LNCAP (cell line): ENCODE measurements around the gene SERINC3.

Experiments
- TF ChIP-seq, protein P1 (sequence below): fragments of 450-650 bp; IDR thresholded peaks from 2 replicates; pipeline ENCODE4 v1.5.1; 2017; ENCODE audit warnings: mild to moderate bottlenecking

The SERINC3 gene

DNA sequence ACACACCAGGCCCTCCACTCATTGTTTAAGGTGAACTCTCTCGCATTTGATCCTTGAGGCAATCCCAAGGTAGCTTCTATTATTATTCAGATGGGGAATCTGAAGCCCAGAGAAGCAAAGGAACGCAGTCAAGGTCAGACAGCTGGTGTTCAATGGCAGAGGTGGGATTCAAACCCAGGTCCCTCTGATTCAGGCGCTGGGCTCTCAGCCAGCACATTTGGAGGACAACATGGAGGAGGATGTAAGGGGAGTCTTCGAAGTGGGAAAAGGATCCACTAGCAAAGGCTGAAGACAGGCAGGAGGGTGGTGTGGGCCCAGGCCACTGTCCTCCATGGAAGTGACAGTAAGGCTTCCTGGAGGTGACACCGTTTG lies 60.1 kb downstream of the SERINC3 start:
- TF ChIP-seq, protein P1, sequence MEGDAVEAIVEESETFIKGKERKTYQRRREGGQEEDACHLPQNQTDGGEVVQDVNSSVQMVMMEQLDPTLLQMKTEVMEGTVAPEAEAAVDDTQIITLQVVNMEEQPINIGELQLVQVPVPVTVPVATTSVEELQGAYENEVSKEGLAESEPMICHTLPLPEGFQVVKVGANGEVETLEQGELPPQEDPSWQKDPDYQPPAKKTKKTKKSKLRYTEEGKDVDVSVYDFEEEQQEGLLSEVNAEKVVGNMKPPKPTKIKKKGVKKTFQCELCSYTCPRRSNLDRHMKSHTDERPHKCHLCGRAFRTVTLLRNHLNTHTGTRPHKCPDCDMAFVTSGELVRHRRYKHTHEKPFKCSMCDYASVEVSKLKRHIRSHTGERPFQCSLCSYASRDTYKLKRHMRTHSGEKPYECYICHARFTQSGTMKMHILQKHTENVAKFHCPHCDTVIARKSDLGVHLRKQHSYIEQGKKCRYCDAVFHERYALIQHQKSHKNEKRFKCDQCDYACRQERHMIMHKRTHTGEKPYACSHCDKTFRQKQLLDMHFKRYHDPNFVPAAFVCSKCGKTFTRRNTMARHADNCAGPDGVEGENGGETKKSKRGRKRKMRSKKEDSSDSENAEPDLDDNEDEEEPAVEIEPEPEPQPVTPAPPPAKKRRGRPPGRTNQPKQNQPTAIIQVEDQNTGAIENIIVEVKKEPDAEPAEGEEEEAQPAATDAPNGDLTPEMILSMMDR: no peak

DNA sequence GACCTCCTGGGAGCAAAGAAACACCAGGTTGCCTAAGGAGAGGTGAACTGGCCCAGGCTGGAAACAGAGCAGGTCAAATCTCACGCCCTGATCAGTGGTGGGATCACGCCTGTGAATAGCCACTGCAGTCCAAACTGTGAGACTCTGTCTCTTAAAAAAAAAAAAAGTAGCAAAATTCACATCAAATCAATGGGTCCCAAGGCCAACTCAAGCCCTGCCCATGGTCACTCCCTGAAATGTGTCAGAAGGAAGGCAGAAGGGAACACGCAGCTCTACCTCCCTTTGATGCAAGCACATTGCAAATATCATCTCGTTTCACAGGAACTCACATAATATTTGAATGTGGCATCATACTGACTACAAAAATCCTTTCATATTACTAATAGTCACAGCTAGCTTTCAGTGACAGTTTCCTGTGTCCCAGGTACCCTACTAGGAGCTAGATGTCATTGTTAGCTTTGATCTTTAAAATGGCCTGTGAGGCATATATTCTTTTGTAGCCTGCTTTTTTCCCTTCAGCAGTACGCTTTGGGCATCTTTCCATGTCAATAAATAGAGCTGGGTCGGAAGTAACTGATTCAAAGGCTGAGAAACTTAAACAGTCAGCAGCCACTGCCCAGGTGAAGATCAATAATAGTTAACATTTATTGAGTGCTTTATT lies 60.6 kb downstream of the SERINC3 start:
- TF ChIP-seq, protein P1: no peak; the same call in 1 of the 2 replicates

DNA sequence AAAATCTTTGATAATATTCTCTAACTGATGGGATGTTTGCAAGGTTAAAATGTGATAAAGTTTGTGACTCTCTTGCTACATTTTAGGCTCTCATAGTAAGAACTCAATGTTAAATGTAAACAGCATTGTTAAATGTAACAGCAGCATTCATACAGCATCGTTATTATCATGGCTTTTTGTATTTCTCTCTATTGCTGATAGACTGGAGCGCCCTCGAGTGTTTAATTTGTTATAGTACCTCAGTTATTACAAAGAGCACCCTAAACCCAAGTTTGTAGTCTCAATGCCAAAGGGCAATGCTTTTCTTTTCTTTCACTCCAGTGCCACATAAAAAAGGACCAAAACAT lies 61.1 kb downstream of the SERINC3 start:
- TF ChIP-seq, protein P1: peak; percentile 51

DNA sequence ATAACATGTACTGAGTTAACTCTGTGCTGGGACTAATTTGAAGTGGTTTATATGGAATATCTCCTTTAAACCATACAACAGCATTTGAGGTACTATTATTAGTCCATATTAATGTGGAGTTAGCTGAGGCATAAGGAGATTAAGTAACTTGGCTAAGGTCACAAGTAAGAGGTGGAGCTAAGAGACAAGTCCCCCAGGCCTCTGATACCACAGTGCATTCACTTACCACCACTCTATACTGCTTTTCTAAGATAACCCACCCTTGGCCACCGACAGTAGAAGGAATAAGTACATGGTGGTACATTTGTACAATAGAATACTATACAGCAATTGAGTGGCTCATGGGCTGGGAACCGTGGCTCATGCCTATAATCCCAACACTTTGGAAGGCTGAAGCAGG lies 62.6 kb downstream of the SERINC3 start:
- TF ChIP-seq, protein P1: no peak

DNA sequence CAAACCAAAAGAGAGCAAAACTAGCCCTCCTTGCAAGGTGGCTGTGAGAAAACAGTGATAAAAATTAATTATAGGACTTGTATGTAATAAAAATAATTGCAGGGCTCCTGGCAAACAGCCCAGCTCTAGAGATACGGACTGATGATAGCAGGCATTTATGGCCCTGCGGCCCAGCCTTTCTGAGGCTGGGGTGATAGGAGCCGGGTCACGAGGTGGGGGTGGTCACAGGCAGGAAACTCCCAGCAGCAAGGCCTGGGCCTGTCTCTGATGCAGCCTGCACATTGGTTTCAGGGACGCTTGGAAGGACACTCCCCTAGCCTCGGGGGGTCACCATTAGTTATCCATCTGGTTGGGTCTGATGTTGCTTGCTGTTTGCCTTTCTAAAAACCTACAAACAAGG lies 64.9 kb downstream of the SERINC3 start:
- TF ChIP-seq, protein P1: no peak

DNA sequence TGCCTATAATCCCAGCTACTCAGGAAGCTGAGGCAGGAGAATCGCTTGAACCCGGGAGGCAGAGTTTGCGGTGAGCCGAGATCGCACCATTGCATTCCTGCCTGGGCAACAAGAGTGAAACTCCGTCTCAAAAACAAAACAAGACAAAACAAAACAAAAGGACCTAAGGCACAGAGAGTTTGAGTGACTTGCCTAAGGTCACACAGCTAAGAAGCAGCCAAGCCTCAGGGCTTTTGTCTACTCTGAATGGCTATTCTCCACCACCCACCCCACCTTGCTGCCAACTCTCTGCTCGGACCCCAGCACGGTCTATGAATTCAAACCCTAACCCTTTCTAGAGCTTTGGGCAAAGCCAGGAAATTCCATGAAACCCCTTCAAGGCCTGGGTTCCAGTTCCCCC lies 65.3 kb downstream of the SERINC3 start:
- TF ChIP-seq, protein P1: no peak

DNA sequence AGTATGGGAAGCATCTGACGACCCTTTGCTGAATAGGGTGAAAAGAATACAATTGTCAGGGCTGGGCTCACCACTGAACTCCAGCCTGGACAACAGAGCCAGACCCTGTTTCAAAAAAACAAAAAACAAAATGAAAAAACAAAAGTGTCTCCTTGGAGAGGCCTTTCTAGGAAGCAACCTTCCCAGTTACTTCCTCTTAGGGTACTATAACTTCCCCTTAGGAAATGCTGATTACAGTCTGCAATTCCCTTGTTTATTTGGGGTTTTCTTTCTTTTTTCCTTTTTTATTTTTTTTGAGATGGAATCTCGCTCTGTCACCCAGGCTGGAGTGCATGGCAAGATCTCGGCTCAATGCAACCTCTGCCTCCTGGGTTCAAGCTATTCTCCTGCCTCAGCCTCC lies 66.7 kb downstream of the SERINC3 start:
- TF ChIP-seq, protein P1: no peak
